Endothelial cell (in vitro differentiated cells): ENCODE measurements around the gene MOB2. TPM values are rescaled to one million over a fixed set of nuclear protein-coding genes. Genes with fewer than 3 reads are reported as not detected.

ENCODE experiments used
- DNase-seq: peaks from one replicate; pipeline ENCODE4 v3.0.0; 2021; ENCODE audit warnings: low spot score
- H3K27ac Mint-ChIP-seq: one replicate; pipeline ENCODE4 v1.8.0; 2021; ENCODE audit warnings: mixed read lengths, inconsistent platforms; ENCODE audit not compliant: unreplicated experiment
- H3K27me3 Mint-ChIP-seq: one replicate; pipeline ENCODE4 v1.8.0; 2021; ENCODE audit warnings: mild to moderate bottlenecking, moderate library complexity, mixed read lengths, inconsistent platforms; ENCODE audit not compliant: unreplicated experiment
- H3K36me3 Mint-ChIP-seq: one replicate; pipeline ENCODE4 v1.8.0; 2021; ENCODE audit warnings: mild to moderate bottlenecking, low read depth, mixed read lengths, inconsistent platforms; ENCODE audit not compliant: unreplicated experiment
- H3K4me1 Mint-ChIP-seq: one replicate; pipeline ENCODE4 v1.8.0; 2021; ENCODE audit warnings: mild to moderate bottlenecking, mixed read lengths, inconsistent platforms; ENCODE audit not compliant: unreplicated experiment
- H3K4me3 Mint-ChIP-seq: one replicate; pipeline ENCODE4 v1.8.0; 2021; ENCODE audit warnings: mild to moderate bottlenecking, mixed read lengths, inconsistent platforms; ENCODE audit not compliant: unreplicated experiment
- H3K9me3 Mint-ChIP-seq: one replicate; pipeline ENCODE4 v1.8.0; 2021; ENCODE audit warnings: mixed read lengths, inconsistent platforms; ENCODE audit not compliant: unreplicated experiment
- total RNA-seq: library from RNA; stranded (reverse); fragmentation: NEBNext Ultra II Directional; extraction: Animal tissue kit (Norgen Biotek cat#: 25700); gene quantifications from one replicate; pipeline ENCODE4 v1.2.1, GENCODE V29; 2021; ENCODE audit not compliant: unreplicated experiment
- TF ChIP-seq, protein P1 (sequence below): fragments of 200-600 bp; sonication (generic); IDR thresholded peaks from one replicate; pipeline ENCODE4 v1.5.0; 2021; ENCODE audit warnings: antibody characterized with exemption; ENCODE audit not compliant: unreplicated experiment

MOB2 gene
- total RNA-seq, 1 donor from 2014 or later, result 37.5 TPM

DNA sequence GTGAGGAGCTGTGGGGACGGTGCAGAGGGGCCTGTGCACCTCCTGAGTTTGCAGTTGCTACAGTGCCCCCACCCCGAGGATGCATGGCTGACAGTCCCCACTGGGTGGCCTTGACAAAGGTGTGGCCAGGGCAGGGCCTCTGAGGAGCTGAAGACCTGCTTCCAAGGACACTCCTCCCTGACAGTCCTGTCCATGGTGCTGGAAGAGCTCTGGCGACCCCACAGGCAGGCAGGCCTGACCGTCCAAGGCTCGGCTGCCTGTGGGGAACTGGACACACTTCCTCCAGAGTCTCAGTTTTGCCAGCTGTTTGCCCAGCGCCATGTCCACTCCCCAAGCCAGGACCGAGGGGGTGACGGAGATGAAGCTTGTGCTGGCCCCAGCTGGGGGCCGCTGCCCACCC, 64.1 kb downstream of the MOB2 start:
- Mint-ChIP-seq H3K27ac (no peak overlapping the region), H3K27me3 (peaks cover 5% of the 10 kb centered on the region), H3K36me3 (peaks cover 9% of the 10 kb centered on the region), H3K4me3 (no peak overlapping the region), H3K4me1 (no peaks in the 10 kb centered on the region), H3K9me3 (peaks cover 11% of the 10 kb centered on the region)
- peak; percentile 50 for DNase-seq
- TF ChIP-seq, protein P1, sequence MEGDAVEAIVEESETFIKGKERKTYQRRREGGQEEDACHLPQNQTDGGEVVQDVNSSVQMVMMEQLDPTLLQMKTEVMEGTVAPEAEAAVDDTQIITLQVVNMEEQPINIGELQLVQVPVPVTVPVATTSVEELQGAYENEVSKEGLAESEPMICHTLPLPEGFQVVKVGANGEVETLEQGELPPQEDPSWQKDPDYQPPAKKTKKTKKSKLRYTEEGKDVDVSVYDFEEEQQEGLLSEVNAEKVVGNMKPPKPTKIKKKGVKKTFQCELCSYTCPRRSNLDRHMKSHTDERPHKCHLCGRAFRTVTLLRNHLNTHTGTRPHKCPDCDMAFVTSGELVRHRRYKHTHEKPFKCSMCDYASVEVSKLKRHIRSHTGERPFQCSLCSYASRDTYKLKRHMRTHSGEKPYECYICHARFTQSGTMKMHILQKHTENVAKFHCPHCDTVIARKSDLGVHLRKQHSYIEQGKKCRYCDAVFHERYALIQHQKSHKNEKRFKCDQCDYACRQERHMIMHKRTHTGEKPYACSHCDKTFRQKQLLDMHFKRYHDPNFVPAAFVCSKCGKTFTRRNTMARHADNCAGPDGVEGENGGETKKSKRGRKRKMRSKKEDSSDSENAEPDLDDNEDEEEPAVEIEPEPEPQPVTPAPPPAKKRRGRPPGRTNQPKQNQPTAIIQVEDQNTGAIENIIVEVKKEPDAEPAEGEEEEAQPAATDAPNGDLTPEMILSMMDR, result no peak

DNA sequence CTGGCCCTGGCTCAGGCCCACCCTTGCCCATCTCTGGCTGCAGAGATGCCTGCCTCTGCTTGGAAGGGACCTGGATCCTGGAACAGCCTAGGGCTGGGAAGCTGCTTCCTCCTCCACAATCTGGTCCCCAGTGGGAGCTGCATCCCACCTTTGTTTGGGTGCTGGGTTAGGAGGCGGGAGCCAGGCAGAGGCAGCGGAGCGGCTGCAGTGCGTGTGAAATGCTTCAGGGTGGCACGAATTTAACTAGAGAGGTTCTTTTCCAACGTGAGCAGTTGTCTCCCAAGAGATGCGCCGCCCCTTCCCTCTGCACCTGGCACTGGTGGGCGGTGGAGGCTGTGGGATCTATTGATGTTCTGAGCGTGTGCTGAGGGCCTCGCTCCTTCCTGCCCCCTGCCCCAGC, 65.3 kb downstream of the MOB2 start:
- Mint-ChIP-seq H3K4me1 (no peaks in the 10 kb centered on the region), H3K27ac (no peak overlapping the region), H3K27me3 (peaks cover 6% of the 10 kb centered on the region), H3K9me3 (peaks cover 20% of the 10 kb centered on the region), H3K36me3 (peaks cover 14% of the 10 kb centered on the region), H3K4me3 (no peak overlapping the region)
- DNase-seq, result no peak
- TF ChIP-seq, protein P1, result no peak

DNA sequence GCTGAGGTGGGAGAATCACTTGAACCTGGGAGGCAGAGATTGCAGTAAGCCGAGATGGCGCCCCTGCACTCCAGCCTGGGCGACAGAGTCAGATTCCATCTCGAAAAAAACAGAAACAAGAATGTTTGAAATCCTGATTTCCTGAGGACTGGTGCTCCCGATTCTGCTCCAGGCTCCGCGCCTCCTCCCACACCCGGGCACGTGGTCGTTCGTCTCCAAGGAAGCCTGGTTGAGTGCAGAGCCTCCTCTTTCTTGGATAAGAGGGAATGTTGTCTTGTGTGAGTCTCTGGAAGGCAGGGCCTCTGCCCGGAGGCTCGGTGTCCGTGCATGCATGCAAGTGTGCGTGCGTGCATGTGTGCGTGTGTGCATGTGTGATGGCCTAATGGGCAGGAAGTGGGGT, 66.8 kb downstream of the MOB2 start:
- Mint-ChIP-seq H3K9me3 (peaks cover 25% of the 10 kb centered on the region), H3K4me3 (no peak overlapping the region), H3K4me1 (no peaks in the 10 kb centered on the region), H3K36me3 (peaks cover 14% of the 10 kb centered on the region), H3K27me3 (peaks cover 6% of the 10 kb centered on the region), H3K27ac (no peak overlapping the region)
- DNase-seq, result no peak
- TF ChIP-seq, protein P1, result no peak

Other genes with a start within 250 kb of the MOB2 start
- 65.3 TPM for gene TOLLIP, start 177.1 kb downstream of the MOB2 start, total RNA-seq
- gene BRSK2, start 96.8 kb downstream of the MOB2 start, total RNA-seq, result 4.0 TPM
- 2.2 TPM for gene DUSP8, start 85.5 kb upstream of the MOB2 start, total RNA-seq
- gene KRTAP5-1, start 98.5 kb upstream of the MOB2 start, total RNA-seq, result not detected
- gene KRTAP5-2, start 111.5 kb upstream of the MOB2 start, total RNA-seq, result not detected
- not detected for gene KRTAP5-3, start 121.7 kb upstream of the MOB2 start, total RNA-seq
- not detected for gene KRTAP5-4, start 135.4 kb upstream of the MOB2 start, total RNA-seq
- gene KRTAP5-5, start 143.0 kb upstream of the MOB2 start, total RNA-seq, result not detected
- not detected for gene KRTAP5-6, start 210.4 kb upstream of the MOB2 start, total RNA-seq